DOHH2 (cell line): ENCODE measurements around the gene MYO5C.

Experiments
- EZH2phosphoT487 ChIP-seq: fragments of 200-600 bp; sonication (generic); IDR thresholded peaks from 2 replicates; pipeline ENCODE4 v1.6.1; 2017; ENCODE audit warnings: borderline replicate concordance, mild to moderate bottlenecking, antibody characterized with exemption, low read length, moderate library complexity, mixed read lengths
- TF ChIP-seq, protein P1 (sequence below): fragments of 200-600 bp; sonication (generic); IDR thresholded peaks from one replicate; pipeline ENCODE4 v1.5.1; 2014; ENCODE audit warnings: antibody characterized with exemption, mild to moderate bottlenecking, low read depth, low read length; ENCODE audit not compliant: poor library complexity, severe bottlenecking

DNA sequence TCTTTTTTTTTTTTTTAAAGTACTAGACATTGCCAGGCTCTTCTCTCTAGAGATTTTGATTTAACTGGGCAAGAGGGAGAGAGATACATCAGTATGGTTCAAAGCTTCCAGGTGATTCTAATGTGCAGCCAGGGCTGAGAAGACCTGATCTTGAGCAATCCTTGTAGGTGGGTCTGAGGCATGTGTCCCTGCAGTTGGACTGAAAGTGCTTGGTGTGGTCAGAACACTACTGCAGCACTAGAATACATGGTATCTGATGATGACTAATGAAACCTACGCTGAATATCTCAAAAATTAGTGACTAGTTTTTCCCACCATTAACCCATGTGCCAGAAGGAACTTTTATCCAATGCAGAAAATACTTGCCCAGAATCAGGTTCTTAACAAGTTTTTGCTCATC is 34.4 kb upstream of the MYO5C start:
- TF ChIP-seq, protein P1, sequence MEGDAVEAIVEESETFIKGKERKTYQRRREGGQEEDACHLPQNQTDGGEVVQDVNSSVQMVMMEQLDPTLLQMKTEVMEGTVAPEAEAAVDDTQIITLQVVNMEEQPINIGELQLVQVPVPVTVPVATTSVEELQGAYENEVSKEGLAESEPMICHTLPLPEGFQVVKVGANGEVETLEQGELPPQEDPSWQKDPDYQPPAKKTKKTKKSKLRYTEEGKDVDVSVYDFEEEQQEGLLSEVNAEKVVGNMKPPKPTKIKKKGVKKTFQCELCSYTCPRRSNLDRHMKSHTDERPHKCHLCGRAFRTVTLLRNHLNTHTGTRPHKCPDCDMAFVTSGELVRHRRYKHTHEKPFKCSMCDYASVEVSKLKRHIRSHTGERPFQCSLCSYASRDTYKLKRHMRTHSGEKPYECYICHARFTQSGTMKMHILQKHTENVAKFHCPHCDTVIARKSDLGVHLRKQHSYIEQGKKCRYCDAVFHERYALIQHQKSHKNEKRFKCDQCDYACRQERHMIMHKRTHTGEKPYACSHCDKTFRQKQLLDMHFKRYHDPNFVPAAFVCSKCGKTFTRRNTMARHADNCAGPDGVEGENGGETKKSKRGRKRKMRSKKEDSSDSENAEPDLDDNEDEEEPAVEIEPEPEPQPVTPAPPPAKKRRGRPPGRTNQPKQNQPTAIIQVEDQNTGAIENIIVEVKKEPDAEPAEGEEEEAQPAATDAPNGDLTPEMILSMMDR, result no peak
- TF ChIP-seq EZH2phosphoT487, result no peak
